NB4 (cell line): ENCODE results near the gene NUP188.
A peak's percentile ranks its signal among the peaks of the same experiment; 100 is the strongest.

Source experiments
- DNase-seq: peaks from one replicate; pipeline ENCODE4 v3.0.0; 2010; ENCODE audit warnings: low read depth
- H3K4me3 ChIP-seq: one replicate; pipeline ENCODE4 v1.5.1; 2011; ENCODE audit warnings: mild to moderate bottlenecking, low read depth, low read length, moderate library complexity
- CTCF ChIP-seq: IDR thresholded peaks from one replicate; pipeline ENCODE4 v1.5.1; 2012; ENCODE audit warnings: low read depth, low read length
- MAX ChIP-seq: IDR thresholded peaks from 2 replicates; pipeline ENCODE4 v1.6.1; 2011; ENCODE audit warnings: low read depth, low read length
- MYC ChIP-seq: IDR thresholded peaks from 2 replicates; pipeline ENCODE4 v1.6.1; 2011; ENCODE audit warnings: low read depth, low read length
- POLR2A ChIP-seq: IDR thresholded peaks from 2 replicates; pipeline ENCODE4 v1.6.1; 2011; ENCODE audit warnings: mild to moderate bottlenecking; ENCODE audit not compliant: insufficient read length; ENCODE audit errors: extremely low read depth

The NUP188 gene

GRCh38 chr9:128901379-128901778 lies 46.1 kb upstream of the NUP188 start:
- no peak for TF ChIP-seq MYC
- no peak for TF ChIP-seq CTCF
- no peak for TF ChIP-seq POLR2A
- no peak for TF ChIP-seq MAX
- H3K4me3 ChIP-seq = no peak overlapping the region
- DNase-seq = no peak

GRCh38 chr9:128901822-128902221 lies 45.7 kb upstream of the NUP188 start:
- no peak for TF ChIP-seq POLR2A
- TF ChIP-seq CTCF = no peak
- no peak for TF ChIP-seq MYC
- TF ChIP-seq MAX = no peak

GRCh38 chr9:128902351-128903078 lies 45.0 kb upstream of the NUP188 start:
- TF ChIP-seq MAX (peak; percentile 94), CTCF (no peak), POLR2A (peak; percentile 31), MYC (peak; percentile 95)
- no peak overlapping the region for H3K4me3 ChIP-seq
- peak; percentile 84 for DNase-seq

More at GRCh38 chr9:128901822-128902221, 45.7 kb upstream of the NUP188 start:
- DNase-seq = no peak
- H3K4me3 ChIP-seq = no peak overlapping the region

- DNase-seq = no peak
- TF ChIP-seq MAX (no peak), POLR2A (no peak), CTCF (no peak), MYC (no peak)
- H3K4me3 ChIP-seq = no peak overlapping the region
Measured at GRCh38 chr9:128903079-128903461, 44.4 kb upstream of the NUP188 start.

- no peak for DNase-seq
- TF ChIP-seq CTCF (no peak), POLR2A (no peak), MYC (no peak), MAX (no peak)
- H3K4me3 ChIP-seq = no peak overlapping the region
Measured at GRCh38 chr9:128903871-128904620, 43.5 kb upstream of the NUP188 start.
